Caki2 (cell line): Measurements from ENCODE around the gene WBP1. TPM values are rescaled to one million over a fixed set of nuclear protein-coding genes. Genes with fewer than 3 reads are reported as not detected.
A peak's percentile ranks its signal among the peaks of the same experiment; 100 is the strongest.
"Not testable (repeated sequence)": the region's sequence is repeated elsewhere in the genome, so short reads cannot be mapped to it uniquely, and the experiment has no call there.

Source experiments
- DNase-seq: peaks from one replicate; pipeline ENCODE4 v3.0.0-alpha.2; 2015; ENCODE audit warnings: low read depth
- in situ Hi-C: cut with HindIII; loops from 2 replicates; pipeline ENCODE4 v1.10.0; 2016; ENCODE audit warnings: low sequenced_read_pairs, low pct_unique_long_range_greater_than_20kb, mixed read lengths
- total RNA-seq: library from RNA; depleted of rRNA; stranded (reverse); fragments of >200 nt; shearing (Covaris generic); gene quantifications from 2 replicates; pipeline ENCODE4 v1.2.3, GENCODE V29; 2014; ENCODE audit warnings: low replicate concordance

Gene WBP1
- total RNA-seq, 1 experiment from 2014 or later: 110 TPM

- DNase-seq, in situ Hi-C loops: not testable (repeated sequence)
Measured at GRCh38 chr2:74470742-74471141, 12.5 kb downstream of the WBP1 start.

- peak; percentile 47 for DNase-seq
- in situ Hi-C loops: no loop called here
Measured at GRCh38 chr2:74471332-74472065, 13.3 kb downstream of the WBP1 start.

GRCh38 chr2:74472086-74472944 lies 14.1 kb downstream of the WBP1 start, which contains the start of gene MRPL53:
Gene MRPL53, minus strand, starts transcription at chr2:74472680. Its CDS starts 20 bp downstream, at chr2:74472660.
- peak; percentile 88 for DNase-seq
- in situ Hi-C loops: no loop called here

- DNase-seq: no peak
- in situ Hi-C loops: no loop called here
Measured at GRCh38 chr2:74472945-74473258, 14.7 kb downstream of the WBP1 start.

- DNase-seq: no peak
Measured at GRCh38 chr2:74474481-74474880, 16.2 kb downstream of the WBP1 start.

GRCh38 chr2:74474899-74475298 lies 16.7 kb downstream of the WBP1 start:
- no peak for DNase-seq
- in situ Hi-C loops: no loop called here

More at GRCh38 chr2:74474481-74474880, 16.2 kb downstream of the WBP1 start:
- in situ Hi-C loops: no loop called here

GRCh38 chr2:74481431-74481830 lies 23.2 kb downstream of the WBP1 start:
- no peak for DNase-seq
- in situ Hi-C loops: no loop called here

GRCh38 chr2:74481961-74482800 lies 23.9 kb downstream of the WBP1 start:
- in situ Hi-C loops: no loop called here
- no peak for DNase-seq

- in situ Hi-C loops: no loop called here
- DNase-seq: peak; percentile 95
Measured at GRCh38 chr2:74482801-74483674, 24.8 kb downstream of the WBP1 start, which contains the start of the genes CCDC142 and TTC31. Gene CCDC142, minus strand, starts transcription at chr2:74482998. Its CDS starts 161 bp downstream, at chr2:74482837. Gene TTC31, plus strand, starts transcription at chr2:74483081. Its CDS starts 15 bp downstream, at chr2:74483096.

- in situ Hi-C loops, DNase-seq: not testable (repeated sequence)
Measured at GRCh38 chr2:74483675-74484164, 25.5 kb downstream of the WBP1 start.

- no peak for DNase-seq
- in situ Hi-C loops: no loop called here
Measured at GRCh38 chr2:74486141-74486540, 27.9 kb downstream of the WBP1 start.

- no peak for DNase-seq
- in situ Hi-C loops: no loop called here
Measured at GRCh38 chr2:74488643-74489481, 30.6 kb downstream of the WBP1 start.

GRCh38 chr2:74489906-74490305 lies 31.7 kb downstream of the WBP1 start:
- in situ Hi-C loops: no loop called here

GRCh38 chr2:74491648-74492544 lies 33.7 kb downstream of the WBP1 start:
- in situ Hi-C loops: no loop called here
- DNase-seq: no peak

More at GRCh38 chr2:74489906-74490305, 31.7 kb downstream of the WBP1 start:
- no peak for DNase-seq

- in situ Hi-C loops: no loop called here
- DNase-seq: no peak
Measured at GRCh38 chr2:74493546-74493945, 35.3 kb downstream of the WBP1 start.

- in situ Hi-C loops: no loop called here
- DNase-seq: no peak
Measured at GRCh38 chr2:74495440-74495839, 37.2 kb downstream of the WBP1 start.
